ENCODE results near the gene KLHL42. TPM values are rescaled to one million over a fixed set of nuclear protein-coding genes. Genes with fewer than 3 reads are reported as not detected.

The KLHL42 gene
- total RNA-seq, 1 experiment from 2014 or later, result 32.5 TPM

DNA sequence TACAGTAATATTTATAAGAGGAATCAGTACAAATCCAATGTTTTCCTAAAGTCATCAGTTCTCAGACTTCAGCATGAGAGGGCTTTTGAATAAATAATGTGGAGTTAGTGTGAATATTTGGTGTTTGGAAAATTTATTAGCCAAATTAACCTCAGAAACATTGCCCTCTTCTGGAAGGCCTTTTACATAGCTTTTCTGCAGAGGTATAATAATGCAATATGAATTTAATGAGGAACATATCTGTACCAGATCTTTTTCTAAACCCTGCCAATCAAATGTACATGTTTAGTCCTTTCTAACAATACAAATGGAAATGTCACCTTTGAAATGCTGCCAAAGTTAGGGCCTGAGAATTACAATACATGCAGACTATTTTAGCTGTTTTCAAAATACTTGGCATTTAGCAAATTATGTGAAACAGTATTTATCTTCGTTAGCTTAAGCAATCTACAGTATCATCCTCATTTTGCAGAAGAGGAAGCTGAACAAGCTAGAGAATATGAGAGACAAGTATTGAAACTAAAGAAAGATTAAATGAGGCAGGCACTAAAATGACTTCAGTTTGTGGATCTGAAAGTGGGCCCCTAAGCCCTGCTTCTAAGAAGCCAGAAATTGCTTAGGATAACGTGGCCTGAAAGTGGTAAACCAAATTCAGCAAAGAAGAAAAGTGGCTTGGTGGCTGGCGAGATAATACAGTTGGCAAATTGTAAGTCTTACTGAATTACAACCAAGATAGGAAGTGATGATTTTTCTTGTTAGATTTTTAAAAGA, 60.4 kb downstream of the KLHL42 start:
- POLR2A ChIA-PET, result interaction anchor here (0.6 to 1.2 kb wide), 3 partner anchors 60 to 105 kb away, joined by 3 read pairs; partner anchors contain the start of gene MANSC4
- no peaks in the 10 kb centered on the region for H3K9me3 Mint-ChIP-seq (ENCODE audit: unreplicated experiment)
- intact Hi-C loops (cut with micrococcal nuclease), result loop anchor here (1.0 to 10.0 kb wide), 3 partner anchors 102 to 334 kb away; no protein-coding TSS in a partner anchor
- no peaks in the 10 kb centered on the region for H3K27me3 Mint-ChIP-seq (ENCODE audit: insufficient read depth, unreplicated experiment)
- no peak overlapping the region for H3K27ac Mint-ChIP-seq (ENCODE audit: low read depth, unreplicated experiment)
- H3K4me3 Mint-ChIP-seq (ENCODE audit: unreplicated experiment), result no peak overlapping the region
- BruUV-seq (replicated peaks), result no TSS peak
- TF ChIP-seq, protein P1, sequence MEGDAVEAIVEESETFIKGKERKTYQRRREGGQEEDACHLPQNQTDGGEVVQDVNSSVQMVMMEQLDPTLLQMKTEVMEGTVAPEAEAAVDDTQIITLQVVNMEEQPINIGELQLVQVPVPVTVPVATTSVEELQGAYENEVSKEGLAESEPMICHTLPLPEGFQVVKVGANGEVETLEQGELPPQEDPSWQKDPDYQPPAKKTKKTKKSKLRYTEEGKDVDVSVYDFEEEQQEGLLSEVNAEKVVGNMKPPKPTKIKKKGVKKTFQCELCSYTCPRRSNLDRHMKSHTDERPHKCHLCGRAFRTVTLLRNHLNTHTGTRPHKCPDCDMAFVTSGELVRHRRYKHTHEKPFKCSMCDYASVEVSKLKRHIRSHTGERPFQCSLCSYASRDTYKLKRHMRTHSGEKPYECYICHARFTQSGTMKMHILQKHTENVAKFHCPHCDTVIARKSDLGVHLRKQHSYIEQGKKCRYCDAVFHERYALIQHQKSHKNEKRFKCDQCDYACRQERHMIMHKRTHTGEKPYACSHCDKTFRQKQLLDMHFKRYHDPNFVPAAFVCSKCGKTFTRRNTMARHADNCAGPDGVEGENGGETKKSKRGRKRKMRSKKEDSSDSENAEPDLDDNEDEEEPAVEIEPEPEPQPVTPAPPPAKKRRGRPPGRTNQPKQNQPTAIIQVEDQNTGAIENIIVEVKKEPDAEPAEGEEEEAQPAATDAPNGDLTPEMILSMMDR (IDR thresholded peaks at IDR 0.05; ENCODE audit: unreplicated experiment), result peak; percentile 37
- peak; percentile 7 for DNase-seq (ENCODE audit: unreplicated experiment)
- H3K36me3 Mint-ChIP-seq (ENCODE audit: insufficient read depth, unreplicated experiment), result no peaks in the 10 kb centered on the region
- H3K4me1 Mint-ChIP-seq (ENCODE audit: insufficient read depth, unreplicated experiment), result peaks cover 4% of the 10 kb centered on the region
- CTCF ChIA-PET, result interaction anchor here (0.6 to 2.5 kb wide), 14 partner anchors 11 to 107 kb away, joined by 3 to 9 read pairs (median 3); no protein-coding TSS in a partner anchor

DNA sequence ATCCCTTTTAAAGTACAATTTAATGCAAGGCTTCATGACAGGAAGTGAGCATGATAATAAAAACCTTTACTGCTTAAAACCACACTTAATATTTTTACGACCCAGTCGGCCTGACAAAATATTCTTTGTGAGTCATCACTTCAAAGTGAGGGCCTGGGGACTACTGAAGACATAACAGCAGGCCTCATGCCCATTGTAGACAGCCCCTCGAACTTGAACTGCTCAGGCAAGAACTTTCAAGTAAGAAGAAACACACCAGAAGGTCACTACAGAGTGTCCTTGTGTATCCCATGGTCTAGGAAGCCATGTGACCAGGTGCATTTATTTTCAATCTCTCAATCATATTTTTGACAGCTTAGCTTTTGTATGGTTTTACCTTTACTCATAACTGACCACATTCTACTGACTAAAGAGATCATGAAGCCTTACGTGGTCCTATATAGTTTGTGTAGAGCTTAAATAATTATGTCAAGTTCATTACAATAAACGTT, 61.4 kb downstream of the KLHL42 start:
- TF ChIP-seq, protein P1 (IDR thresholded peaks at IDR 0.05; ENCODE audit: unreplicated experiment), result no peak
- H3K4me1 Mint-ChIP-seq (ENCODE audit: insufficient read depth, unreplicated experiment), result peaks cover 4% of the 10 kb centered on the region
- H3K9me3 Mint-ChIP-seq (ENCODE audit: unreplicated experiment), result no peaks in the 10 kb centered on the region
- no peak overlapping the region for H3K27ac Mint-ChIP-seq (ENCODE audit: low read depth, unreplicated experiment)
- no peaks in the 10 kb centered on the region for H3K36me3 Mint-ChIP-seq (ENCODE audit: insufficient read depth, unreplicated experiment)
- CTCF ChIA-PET, result interaction anchor here (0.5 to 2.5 kb wide), 5 partner anchors 20 to 292 kb away, joined by 4 to 9 read pairs (median 5); no protein-coding TSS in a partner anchor
- H3K27me3 Mint-ChIP-seq (ENCODE audit: insufficient read depth, unreplicated experiment), result no peaks in the 10 kb centered on the region
- H3K4me3 Mint-ChIP-seq (ENCODE audit: unreplicated experiment), result no peak overlapping the region
- intact Hi-C loops (cut with micrococcal nuclease), result loop anchor here (5.0 to 10.0 kb wide), 2 partner anchors 101 to 333 kb away; no protein-coding TSS in a partner anchor
- BruUV-seq (replicated peaks), result no TSS peak
- POLR2A ChIA-PET, result no interaction called here
- peak; percentile 23 for DNase-seq (ENCODE audit: unreplicated experiment)

DNA sequence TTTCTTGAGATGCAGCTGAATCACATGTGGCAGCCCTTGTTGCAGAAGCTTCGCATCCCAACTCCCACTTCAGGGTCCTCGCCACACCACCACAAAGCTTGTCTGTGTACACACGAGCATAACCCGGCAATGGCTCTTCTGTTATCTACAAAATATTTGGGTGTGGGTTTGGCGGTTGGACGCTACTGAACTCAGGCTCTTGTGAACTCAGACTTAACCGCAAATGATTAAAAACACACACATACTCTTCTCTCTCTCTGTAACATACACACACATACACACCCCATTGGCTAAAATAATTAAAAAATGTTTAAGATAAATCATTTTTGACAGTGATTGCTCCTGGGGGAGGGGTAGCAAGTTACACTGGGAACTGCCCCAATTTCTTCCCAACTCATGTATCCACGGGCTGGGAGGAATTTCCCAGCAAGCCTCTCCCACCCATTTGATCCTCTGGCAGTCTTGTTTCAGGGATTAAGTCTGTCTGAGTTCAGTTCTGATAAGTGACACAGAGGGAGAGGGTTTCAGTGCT, 63.7 kb downstream of the KLHL42 start:
- H3K36me3 Mint-ChIP-seq (ENCODE audit: insufficient read depth, unreplicated experiment), result no peaks in the 10 kb centered on the region
- intact Hi-C loops (cut with micrococcal nuclease), result loop anchor here (5.0 to 10.0 kb wide), 2 partner anchors 99 to 331 kb away; no protein-coding TSS in a partner anchor
- H3K9me3 Mint-ChIP-seq (ENCODE audit: unreplicated experiment), result peaks cover 13% of the 10 kb centered on the region
- DNase-seq (ENCODE audit: unreplicated experiment), result no peak
- POLR2A ChIA-PET, result no interaction called here
- peaks cover 4% of the 10 kb centered on the region for H3K4me1 Mint-ChIP-seq (ENCODE audit: insufficient read depth, unreplicated experiment)
- H3K27ac Mint-ChIP-seq (ENCODE audit: low read depth, unreplicated experiment), result no peak overlapping the region
- TF ChIP-seq, protein P1 (IDR thresholded peaks at IDR 0.05; ENCODE audit: unreplicated experiment), result no peak
- no peak overlapping the region for H3K4me3 Mint-ChIP-seq (ENCODE audit: unreplicated experiment)
- CTCF ChIA-PET, result no interaction called here
- H3K27me3 Mint-ChIP-seq (ENCODE audit: insufficient read depth, unreplicated experiment), result no peaks in the 10 kb centered on the region
- no TSS peak for BruUV-seq (replicated peaks)

All from MCF 10A (cell line).